HG03565 (cell line): ENCODE data around the gene NRROS.
"Not testable (repeated sequence)": the region's sequence is repeated elsewhere in the genome, so short reads cannot be mapped to it uniquely, and the experiment has no call there.

Experiments used
- ATAC-seq: cut with Tn5 transposase; IDR thresholded peaks from one replicate; pipeline ENCODE4 v1.9.1; 2021; ENCODE audit warnings: mild to moderate bottlenecking, moderate library complexity; ENCODE audit not compliant: unreplicated experiment

The NRROS gene

DNA sequence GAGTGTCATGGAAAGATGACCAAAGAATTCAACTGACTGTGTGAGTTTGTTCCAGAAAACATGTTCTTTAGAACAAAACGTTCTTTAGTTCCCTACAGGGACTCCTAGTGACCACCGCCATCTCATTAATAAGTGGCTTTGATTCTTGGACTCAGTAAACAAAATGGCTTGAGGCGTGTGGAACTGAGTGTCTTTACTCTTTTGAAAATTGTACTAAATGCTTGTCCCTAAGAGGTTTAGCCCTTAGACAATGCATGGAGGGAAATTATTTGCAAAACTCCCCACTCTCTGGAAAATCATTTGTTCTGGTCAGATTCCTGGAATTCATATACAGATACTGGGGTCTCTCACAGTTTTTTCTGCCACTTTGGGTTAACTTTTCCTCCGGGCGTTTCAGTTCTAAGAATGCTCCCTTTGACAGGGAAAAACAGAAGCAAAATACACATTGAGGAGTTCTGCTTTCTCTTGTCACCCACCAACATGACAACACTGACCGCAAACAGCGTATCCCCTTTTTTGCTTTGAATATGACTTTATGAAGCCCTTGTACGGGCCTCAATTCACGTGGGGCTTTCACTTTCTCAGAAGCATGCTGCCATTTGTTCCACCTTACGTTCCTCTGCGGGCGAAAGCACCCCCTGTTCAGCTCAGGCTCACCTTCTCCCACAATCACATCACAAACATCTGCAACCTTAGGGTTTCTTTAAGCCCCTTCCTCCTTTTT is 15.3 kb upstream of the NRROS start:
- ATAC-seq, result peak; percentile 41

DNA sequence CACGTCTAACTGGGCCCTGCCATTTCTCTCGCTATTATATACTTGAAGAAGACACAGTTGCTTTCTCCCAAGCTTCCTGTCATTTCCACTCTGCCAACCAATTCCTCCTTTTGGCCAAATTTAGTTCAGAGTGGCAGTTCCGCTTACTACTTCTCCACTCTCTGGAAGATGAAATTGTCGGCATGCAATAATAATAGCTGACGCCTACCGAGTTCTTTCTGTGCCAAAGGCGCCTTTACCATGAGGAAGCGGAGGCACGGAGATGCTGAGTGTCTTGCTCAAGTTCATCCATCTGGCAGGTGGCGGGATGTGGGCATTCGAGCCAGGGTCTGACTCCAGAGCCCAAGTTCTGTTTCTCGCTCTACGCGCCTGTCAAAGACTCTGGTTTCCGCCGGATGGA is 14.6 kb upstream of the NRROS start:
- no peak for ATAC-seq

DNA sequence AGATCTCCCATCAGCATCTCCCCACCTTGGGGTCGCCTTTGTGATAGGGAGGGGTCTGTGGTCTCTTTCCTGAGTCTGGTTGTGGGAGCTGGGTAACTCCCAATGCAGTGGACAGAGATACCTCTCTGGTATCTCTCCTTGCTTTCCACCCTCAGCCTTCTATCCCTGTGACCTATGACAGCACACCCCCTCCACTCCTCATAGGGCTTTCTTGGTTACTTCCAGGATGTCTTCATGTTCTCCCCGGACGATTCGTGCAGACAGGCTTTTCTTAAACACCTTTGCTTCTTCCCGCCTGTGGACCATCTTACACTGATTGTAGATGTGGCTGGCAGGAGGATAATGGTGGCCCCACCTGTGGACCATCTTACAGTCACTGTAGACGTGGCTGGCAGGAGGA is 14.2 kb upstream of the NRROS start:
- ATAC-seq, result no peak

DNA sequence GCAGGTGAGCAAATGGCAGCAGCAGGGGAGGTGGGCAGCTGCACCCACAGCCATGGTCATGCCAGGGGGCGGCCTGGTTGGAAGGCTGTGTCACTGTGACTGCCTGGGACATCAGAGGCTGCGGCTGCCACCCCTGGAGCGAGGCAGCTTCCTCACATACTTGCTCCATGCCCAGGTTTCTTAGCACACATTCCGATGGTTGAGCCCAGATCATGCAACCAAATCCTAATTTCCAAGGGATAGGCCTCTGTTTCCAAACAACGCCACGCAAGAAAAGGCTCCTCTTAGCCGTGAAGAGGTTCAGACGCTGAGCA is 11.6 kb upstream of the NRROS start:
- ATAC-seq, result no peak

DNA sequence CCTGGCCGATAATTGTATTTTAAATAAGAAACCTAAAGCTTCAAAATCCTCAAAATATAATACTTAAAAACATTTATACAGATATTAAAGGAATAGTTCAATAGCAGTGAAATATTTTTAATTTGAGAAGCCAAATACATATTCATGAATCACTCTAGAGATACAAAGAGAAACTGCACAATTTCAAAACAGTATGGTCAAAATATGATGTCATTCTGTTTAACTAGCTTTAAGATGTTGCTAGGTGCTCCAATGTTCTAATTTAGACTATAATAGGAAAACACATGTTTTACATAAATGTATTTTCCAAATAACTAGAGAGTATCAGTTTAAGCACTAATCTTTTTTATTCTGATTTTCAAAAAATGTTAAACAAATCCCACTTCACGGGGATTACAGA is 10.3 kb upstream of the NRROS start:
- ATAC-seq, result no peak

DNA sequence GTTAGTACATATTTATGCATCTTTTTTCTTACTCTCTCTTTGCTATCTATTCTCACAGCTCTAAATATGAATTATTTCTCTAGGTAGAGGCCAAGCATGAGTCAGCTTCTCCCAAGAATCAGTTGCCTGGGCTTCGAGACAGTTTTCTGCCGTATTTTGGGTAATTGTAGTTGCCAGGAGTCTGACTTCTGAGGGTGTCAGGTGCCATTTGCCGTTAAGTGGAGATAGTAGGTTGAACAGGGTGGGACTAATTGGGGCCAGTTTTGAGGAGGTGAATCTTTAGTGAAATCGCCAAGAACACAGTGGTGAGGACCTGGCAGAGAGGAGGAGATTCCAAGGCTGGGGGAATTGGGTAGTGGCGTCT is 7.8 kb upstream of the NRROS start:
- ATAC-seq, result no peak

DNA sequence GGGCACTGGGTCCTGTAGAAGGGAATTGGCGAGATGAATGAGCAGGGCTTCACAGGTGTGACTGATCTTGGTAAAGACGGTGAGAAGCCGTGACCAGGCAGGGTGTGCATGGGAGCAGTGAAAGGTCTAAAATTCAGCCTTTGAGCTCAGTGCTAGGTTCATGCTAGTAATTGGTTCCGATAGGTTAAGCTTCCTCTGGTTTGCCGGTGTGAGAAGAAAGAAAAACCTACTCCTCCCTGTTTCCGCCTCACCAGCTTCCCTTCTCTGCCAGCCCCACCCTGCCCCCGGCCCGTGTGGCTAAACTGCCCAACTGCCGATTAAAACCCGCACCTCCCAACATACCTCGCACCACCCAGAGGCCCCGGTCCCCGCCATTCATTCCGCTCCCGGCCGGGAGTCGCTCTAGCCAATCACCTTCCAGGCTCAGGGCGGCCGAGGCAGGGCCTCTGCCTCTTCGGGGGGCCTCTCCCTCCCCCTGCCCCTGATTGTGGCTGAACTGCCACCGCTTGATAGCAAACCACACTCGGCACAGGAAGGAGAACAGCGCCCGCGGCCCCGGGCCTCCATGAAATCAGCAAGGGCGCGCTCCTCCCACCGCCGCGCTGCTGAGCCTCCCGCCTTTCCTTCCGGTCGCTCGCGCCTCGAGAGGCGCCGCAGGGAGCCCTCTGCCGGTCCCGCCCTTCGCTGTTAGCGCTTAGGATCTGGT is 7.3 kb upstream of the NRROS start:
- ATAC-seq, result peak; percentile 49

DNA sequence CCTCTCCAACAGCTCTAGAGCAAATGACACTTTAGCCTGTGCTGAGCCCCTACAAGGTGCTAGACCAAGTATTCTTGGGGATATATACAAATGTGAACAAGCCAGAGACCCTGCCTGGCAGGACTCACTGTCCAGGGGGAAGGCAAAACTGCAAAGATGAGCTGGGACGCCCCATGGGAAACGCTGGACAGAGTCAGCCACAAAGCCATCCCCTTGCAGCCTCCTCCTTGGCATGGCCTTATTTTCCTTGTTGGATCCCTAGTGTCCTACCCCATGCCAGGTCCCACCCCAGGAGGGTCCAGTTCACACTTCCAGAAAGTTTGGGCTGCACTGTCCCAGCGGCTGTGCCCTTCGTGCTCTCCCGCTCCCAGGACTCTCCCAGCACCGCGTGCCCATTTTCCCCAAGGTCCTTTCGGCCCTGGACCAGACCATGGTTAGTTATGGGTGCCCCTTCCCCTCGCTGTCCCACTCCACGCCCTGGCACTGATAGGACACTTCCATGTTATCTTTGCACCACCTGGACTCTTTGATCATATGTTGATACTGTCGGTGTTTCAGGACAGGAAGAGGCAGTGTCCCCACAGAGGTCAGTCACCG is 5.8 kb upstream of the NRROS start:
- no peak for ATAC-seq

DNA sequence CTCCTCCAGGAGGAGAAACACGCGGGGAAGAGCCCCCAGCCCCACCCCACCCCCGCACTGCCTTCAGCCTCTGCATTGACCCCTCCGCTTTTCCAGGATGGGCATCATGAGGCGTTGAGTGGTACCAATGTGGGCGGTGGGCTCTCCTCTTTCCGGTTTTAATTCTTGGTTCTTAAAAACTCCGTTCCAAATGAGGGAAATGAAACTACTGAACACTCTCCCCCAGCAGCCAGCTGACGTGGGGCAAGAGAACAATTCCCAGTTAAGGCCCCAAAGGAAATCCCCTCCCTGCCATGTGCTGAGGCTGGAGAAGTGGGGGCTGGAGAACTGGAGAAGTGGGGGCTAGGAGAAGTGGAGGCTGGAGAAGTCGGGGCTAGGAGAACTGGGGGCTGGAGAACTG is 5.3 kb upstream of the NRROS start:
- no peak for ATAC-seq

DNA sequence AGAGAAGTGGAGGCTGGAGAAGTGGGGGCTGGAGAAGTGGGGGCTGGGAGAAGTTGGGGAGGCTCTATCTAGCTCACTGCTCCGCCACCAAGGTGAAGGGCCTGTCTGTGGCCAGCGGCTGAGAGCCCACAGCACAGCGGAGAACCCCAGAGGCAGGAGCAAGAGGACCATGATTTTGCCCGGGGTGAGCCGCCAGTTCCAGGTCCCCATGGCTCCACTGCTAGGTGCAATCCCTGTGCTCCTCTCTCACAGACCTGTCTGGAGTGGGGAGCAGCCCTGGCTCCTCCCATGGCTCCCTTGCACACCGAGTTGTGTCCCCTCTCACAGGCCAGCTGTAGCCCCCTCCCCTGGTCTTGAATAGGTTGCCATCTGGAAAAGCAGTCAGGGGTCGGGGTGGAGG is 4.7 kb upstream of the NRROS start:
- no peak for ATAC-seq

DNA sequence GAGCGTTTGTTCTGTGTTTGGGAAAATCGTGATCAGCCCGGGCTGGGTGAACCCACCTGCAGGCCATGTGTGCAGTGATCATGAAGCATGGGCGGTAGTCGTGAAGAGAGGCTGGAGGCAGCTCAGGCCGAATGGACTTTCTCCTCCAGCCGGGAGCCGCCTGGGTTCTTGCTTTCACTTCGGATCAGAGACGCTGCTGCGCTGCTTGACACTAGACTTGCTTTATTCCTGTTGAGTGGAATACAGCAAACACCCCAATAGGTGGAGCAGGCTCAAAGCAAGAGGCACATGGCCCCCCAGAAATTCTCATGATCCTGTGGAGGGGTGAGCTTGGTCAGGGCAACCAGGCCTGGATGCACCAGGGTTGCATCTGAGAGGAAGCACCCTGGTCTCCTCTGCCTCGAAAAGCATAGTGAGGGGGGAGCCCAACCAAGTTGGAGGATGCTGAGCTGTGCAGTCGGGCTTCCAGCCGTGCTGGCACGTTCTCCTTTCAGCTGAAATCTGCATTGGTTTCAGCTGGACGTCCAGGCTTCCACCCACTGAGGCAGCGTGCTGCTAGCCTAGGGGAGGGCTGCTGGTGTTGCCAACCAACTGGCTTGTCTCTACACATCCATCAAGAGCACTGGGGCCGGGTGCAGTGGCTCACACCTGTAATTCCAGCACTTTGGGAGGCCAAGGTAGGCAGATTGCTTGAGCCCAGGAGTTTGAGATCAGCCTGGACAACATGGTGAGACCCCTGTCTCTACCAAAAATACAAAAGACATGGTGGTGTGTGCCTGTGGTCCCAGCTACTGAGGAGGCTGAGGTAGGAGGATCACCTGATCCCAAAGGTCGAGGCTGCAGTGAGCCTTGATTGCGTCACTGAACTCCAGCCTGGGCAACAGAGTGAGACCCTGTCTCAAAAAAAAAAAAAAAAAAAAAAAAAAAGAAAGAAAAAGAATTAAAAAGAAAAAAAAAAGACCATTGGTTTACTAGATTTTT is 2.8 kb upstream of the NRROS start:
- ATAC-seq, result no peak

DNA sequence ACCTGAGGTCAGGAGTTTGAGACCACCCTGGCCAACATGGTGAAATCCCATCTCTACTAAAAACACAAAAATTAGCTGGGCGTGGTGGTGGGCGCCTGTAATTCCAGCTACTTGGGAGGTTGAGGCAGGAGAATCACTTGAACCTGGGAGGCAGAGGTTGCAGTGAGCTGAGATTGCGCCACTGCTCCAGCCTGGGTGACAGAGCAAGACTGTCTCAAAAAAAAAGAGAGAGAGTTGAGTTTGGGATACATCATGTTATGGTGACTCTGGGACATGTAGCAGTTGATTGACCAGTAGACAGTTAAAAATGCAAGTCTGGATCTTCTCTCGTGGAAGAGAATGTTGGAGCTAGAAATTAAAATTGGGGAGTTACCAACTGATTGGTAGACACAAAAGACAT is 1.6 kb upstream of the NRROS start:
- ATAC-seq, result not testable (repeated sequence)

DNA sequence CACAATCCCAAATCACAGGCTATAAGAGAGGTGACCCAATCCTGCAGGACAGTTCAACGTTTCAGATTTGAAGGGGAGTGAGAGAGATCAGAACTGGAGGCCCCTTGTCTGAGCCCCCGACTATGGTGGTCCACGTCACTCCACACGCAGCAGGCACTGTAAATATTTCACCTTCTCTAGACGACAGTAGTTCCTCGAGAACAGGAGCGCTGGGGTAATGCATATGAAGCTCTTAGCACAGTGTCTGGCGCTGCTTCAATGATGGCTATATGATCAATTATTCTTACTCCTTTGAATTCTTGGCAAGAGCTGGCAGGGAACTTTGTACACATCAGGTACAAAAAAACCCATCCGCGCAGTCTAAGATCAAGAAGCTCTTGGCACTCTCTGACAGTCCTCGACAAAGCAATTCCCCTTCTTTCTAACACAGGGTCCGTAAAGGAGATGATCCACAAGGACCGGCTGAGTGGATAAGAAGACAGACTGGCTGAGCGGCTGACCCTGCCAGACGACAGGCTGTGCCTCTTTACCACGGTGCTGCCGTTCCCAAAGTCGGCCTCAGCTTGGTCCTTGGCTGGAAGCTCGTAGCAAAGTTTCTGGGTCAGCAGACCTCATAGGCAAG is 522 bp upstream of the NRROS start:
- no peak for ATAC-seq

DNA sequence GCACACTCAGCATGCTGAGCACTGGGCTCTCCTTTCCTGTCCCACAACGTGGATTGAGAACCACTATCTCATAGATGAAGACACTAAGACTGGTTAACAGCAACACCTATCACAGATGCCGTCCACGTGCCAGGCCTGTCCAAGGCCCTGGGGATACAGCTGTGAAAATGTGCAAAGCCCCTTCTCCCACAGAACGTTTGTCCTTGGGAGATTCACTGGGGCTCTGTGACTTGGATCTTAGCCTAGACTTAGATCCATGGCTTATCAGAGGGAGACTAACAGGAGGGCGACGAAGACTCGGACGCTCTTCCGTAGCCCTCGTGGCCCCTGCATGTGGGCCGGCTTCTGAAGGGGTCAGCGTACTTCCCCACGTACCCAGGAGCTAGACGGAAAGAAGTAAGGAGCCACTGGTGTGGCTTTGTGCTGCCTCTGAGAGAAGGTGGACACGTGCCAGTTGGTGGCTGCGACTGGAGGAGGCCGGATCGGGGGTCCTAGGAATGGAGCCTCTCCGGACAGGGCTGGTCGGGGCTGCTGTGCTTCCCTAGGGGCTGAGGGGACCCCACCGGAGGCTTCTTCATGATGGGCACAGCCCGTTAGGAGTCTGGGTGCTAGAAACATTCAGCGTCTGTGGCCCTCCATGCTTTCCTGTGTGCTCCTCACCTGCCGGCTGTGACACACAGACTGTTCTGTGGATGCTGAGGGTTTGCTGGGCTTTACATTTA is 964 bp downstream of the NRROS start:
- no peak for ATAC-seq

DNA sequence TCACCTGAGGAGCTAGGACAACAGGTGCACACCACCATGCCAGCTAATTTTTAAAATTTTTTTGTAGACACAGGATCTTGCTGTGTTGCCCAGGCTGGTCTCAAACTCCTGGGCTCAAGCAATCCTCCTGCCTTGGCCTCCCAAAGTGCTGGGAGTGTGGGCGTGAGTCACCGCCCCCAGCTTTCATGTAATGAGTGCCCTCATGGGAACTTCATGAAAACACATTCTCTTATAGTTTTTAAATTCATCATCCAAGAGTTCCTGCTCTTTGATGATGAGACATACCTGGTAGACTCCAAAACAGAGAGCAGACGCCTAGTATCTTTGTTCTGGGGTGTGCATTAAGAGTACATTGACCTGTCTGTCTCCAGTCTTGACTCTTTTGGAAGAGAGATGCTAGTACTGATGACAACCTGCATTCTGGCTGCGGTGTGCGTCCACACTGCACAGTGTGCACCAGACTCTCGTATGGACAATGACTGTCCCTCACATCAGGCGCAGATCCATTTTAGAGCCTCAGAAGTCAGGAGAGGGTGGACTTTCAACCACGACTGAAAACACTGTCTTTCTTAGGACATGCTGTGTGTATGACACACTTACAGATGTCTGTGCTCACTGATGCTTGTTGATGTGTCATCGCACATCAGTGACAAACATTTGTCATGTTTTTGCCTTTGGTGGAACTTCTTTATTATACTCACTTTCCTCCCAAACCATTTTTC is 2.0 kb downstream of the NRROS start:
- ATAC-seq, result no peak

DNA sequence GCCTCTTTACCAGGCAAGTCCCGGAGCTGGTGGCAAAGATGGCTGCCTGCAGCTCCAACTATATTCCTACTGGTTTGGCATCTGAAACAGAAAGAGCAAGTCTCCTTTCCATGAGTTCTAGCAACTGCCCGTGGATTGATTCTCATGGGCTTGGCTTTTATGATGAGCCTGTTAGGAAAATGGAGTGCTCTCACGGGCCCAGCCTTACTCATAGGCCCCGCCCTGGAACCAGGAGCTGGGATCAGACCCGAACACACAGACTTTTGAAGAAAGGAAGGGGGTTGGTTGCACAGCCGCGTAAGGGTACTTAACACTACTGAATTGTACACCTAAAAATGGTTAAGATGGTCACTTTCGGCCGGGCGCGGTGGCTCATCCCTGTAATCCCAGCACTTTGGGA is 2.9 kb downstream of the NRROS start:
- ATAC-seq, result no peak

DNA sequence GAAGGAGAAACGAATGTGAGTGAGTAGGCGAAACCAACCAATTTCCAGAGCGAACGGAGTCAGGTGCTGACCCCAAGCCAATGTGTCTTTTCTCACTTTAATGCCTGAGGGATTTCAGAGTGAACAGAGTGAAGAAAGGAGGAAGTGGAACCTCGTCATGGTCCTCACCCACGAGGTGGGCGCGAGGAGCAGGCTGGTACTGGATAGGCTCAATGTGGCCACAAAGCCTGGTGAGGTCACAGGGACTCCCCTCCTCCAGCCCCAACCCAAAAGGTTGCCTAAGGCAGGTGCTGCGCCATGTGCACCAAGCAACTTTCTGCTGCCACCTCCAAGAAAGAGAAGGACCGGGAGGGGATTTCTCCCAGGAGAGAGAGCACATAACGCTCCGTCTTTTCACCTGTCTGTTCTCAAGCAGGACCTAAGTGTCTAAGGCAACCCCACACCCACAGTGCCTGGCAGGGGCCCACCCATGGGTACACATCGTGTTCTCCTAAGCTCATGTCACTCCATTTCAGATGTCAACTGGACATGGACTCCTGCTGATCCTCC is 3.8 kb downstream of the NRROS start:
- peak; percentile 76 for ATAC-seq

DNA sequence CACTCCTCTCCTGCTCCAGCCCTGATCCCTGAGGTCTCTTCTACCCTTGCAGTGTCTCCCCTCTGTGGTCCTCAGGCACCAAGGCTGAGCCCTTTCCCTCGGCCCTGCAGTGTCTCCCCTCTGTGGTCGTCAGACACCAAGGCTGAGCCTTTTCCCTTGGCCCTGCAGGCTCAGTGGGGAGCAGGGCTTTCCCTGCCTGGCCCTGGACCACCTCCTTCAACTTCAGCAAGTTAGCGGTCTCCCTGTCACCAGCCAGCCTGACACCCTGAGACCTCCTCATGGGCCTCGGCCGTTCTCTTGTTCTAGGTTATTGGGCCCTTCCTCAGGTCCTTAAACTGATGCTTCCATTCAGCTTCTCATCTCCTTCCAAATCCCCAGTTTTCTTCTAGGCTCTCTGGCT is 4.3 kb downstream of the NRROS start:
- no peak for ATAC-seq

DNA sequence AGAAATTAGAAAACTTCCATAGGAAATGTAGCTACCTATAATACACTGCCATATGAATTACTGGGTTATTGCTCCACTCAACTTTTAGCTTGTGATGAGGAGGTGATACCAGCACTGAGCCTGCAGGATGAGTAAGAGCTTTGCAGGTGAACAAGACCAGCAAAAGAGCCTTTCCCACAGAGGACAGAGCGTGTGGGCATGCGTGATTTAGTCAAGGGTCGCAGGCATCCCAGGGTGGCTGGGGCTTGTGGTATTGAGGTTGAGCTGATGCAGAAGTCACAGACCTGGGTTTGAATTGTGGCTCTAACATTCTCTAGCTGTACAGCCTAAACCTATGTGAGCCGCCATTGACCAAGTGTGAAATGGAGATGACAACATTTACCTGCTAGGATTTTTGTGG is 5.6 kb downstream of the NRROS start:
- no peak for ATAC-seq
